Measurements from ENCODE around the gene ACTL7B. TPM values are rescaled to one million over a fixed set of nuclear protein-coding genes. Genes with fewer than 3 reads are reported as not detected.
"Not testable (repeated sequence)": the region's sequence is repeated elsewhere in the genome, so short reads cannot be mapped to it uniquely, and the experiment has no call there.

Gene ACTL7B
- polyA plus RNA-seq = under 1 TPM in 1 of 2 donors, not detected in 1; 0.02 TPM

DNA sequence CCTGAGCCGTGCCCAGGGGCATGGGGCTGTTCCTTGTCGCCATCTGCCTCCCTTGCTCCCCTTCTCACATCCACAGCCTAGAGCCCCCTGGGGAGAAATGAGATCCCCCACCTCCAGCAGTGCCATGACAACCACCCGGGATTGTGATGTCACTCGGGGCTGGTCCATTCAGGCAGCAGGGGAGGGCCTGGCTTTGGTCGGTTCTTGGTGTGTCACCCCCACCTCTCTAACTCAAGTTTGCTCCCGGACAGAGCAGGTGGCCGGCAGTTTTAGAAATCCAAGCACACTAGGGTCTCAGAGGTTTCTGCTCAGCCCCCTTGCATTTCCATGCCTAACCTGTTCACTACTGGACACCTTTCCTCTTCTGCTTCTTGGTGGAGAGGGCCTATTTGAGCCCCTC, at the start of gene ACTL7B:
TSS of gene ACTL7B (minus strand) at position 99 of the 400 bp plus-strand sequence. CDS start at position 43, 56 bp downstream.
- H3K9me3 ChIP-seq (ENCODE audit: control insufficient read depth in 2 of 2, insufficient read depth in 1 of 2, low read depth in 1 of 2, low read length in 1 of 2) = peaks cover 0 to 3% of the 10 kb centered on the region in 2 donors
- 86 to 87% methylated on average over 7 of the region's 7 CpGs for WGBS, 2 donors
- H3K36me3 ChIP-seq (ENCODE audit: control insufficient read depth in 2 of 2, insufficient read depth in 2 of 2, low read length in 1 of 2) = no peaks in the 10 kb centered on the region
- no peaks in the 10 kb centered on the region for H3K27me3 ChIP-seq (ENCODE audit: control insufficient read depth in 1 of 2, insufficient read depth in 2 of 2, low read length in 2 of 2)
- H3K27ac ChIP-seq (ENCODE audit: low read depth in 2 of 2, low read length in 1 of 2) = no peak within 1 kb of the TSS
- no peak within 1 kb of the TSS for H3K4me3 ChIP-seq (ENCODE audit: low read depth in 1 of 2, low read length in 2 of 2)
- peaks cover 0 to 7% of the 10 kb centered on the region in 2 donors for H3K4me1 ChIP-seq (ENCODE audit: control insufficient read depth in 2 of 2, insufficient read depth in 2 of 2, low read length in 1 of 2)

DNA sequence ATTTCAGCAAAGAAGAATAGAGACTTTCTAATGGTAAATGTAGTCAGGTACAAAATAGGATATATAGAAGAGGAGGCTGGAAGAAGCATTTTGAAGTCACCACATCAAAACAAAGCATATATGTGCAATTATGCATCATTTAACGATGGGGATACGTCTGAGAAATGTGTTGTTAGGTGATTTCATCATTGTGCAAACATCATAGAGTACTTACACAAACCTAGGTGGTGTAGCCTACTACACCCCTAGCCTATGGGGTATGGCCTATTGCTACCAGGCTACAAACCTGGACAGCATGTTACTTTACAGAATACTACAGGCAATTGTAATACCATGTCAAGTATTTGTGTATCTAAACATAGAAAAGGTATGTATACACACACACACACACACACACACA, 49.7 kb upstream of the ACTL7B start:
- no peaks in the 10 kb centered on the region for H3K9me3 ChIP-seq (ENCODE audit: control insufficient read depth in 2 of 2, insufficient read depth in 1 of 2, low read depth in 1 of 2, low read length in 1 of 2)
- WGBS, 2 donors = 78 to 87% methylated on average over 2 of the region's 2 CpGs
- H3K4me1 ChIP-seq (ENCODE audit: control insufficient read depth in 2 of 2, insufficient read depth in 2 of 2, low read length in 1 of 2) = no peaks in the 10 kb centered on the region
- no peak overlapping the region for H3K4me3 ChIP-seq (ENCODE audit: low read depth in 1 of 2, low read length in 2 of 2)
- H3K27ac ChIP-seq (ENCODE audit: low read depth in 2 of 2, low read length in 1 of 2) = no peak overlapping the region
- H3K36me3 ChIP-seq (ENCODE audit: control insufficient read depth in 2 of 2, insufficient read depth in 2 of 2, low read length in 1 of 2) = peaks cover 0 to 32% of the 10 kb centered on the region in 2 donors
- no peaks in the 10 kb centered on the region for H3K27me3 ChIP-seq (ENCODE audit: control insufficient read depth in 1 of 2, insufficient read depth in 2 of 2, low read length in 2 of 2)

- Histone ChIP-seq H3K36me3 (ENCODE audit: control insufficient read depth in 2 of 2, insufficient read depth in 2 of 2, low read length in 1 of 2) (peaks cover 0 to 32% of the 10 kb centered on the region in 2 donors), H3K27me3 (ENCODE audit: control insufficient read depth in 1 of 2, insufficient read depth in 2 of 2, low read length in 2 of 2) (no peaks in the 10 kb centered on the region), H3K27ac (ENCODE audit: low read depth in 2 of 2, low read length in 1 of 2) (no peak overlapping the region), H3K4me1 (ENCODE audit: control insufficient read depth in 2 of 2, insufficient read depth in 2 of 2, low read length in 1 of 2) (no peaks in the 10 kb centered on the region), H3K9me3 (ENCODE audit: control insufficient read depth in 2 of 2, insufficient read depth in 1 of 2, low read depth in 1 of 2, low read length in 1 of 2) (no peaks in the 10 kb centered on the region), H3K4me3 (ENCODE audit: low read depth in 1 of 2, low read length in 2 of 2) (no peak overlapping the region)
- 94 to 97% methylated on average over 3 of the region's 3 CpGs for WGBS, 2 donors
Measured at GRCh38 chr9:108904161-108904560, 48.4 kb upstream of the ACTL7B start.

DNA sequence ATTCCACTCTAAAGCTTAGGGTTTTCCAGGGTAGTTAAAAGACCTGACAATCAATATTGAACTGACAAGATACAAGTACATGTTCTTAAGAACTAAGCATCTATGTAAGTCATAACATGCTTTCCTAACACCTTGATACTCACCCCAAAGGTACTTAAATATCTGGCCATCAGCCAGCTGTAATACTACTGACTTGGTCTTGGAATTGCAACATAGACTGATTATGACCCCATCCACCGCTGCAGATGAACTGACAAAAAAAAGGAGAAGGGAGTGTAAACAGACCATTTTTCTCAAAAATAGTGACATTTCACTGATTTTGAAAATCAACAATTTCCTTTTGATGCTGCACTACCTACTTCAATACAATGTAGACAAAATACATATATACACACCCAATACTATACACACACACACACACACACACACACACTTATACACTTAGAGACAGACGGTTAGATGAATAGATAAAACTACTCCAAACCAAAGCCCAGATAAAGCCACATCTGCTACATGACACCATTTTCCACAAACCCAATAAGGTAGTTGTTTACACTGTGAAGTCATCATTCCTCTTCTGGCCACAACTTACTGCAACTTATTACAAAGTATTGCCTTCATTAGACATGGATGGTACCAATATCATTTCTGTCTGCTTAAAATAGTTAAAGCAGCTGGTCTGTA, 47.8 kb upstream of the ACTL7B start:
- Histone ChIP-seq H3K27me3 (ENCODE audit: control insufficient read depth in 1 of 2, insufficient read depth in 2 of 2, low read length in 2 of 2) (no peaks in the 10 kb centered on the region), H3K27ac (ENCODE audit: low read depth in 2 of 2, low read length in 1 of 2) (no peak overlapping the region), H3K9me3 (ENCODE audit: control insufficient read depth in 2 of 2, insufficient read depth in 1 of 2, low read depth in 1 of 2, low read length in 1 of 2) (no peaks in the 10 kb centered on the region), H3K4me1 (ENCODE audit: control insufficient read depth in 2 of 2, insufficient read depth in 2 of 2, low read length in 1 of 2) (no peaks in the 10 kb centered on the region), H3K4me3 (ENCODE audit: low read depth in 1 of 2, low read length in 2 of 2) (no peak overlapping the region), H3K36me3 (ENCODE audit: control insufficient read depth in 2 of 2, insufficient read depth in 2 of 2, low read length in 1 of 2) (peaks cover 0 to 29% of the 10 kb centered on the region in 2 donors)
- WGBS, 2 donors = 79 to 89% methylated on average over 2 of the region's 2 CpGs

DNA sequence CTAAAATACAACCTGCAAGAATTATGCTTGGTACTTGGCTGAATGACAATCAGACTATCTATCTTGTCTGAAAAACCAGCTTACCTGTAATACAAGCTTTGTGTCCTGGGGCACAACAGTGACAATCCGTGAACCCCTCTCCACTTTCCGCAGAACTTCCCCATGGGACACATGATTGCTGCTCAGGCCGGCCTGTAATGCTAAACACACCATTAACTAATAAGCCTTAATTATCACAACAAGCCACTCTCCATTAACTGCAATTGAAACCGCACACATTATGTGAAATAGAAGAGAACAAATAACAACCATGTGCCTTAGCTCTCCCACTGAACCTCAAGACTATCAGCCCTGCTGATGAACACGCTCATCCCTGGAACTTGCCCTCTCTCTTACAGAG, 44.4 kb upstream of the ACTL7B start:
- Histone ChIP-seq H3K4me1 (ENCODE audit: control insufficient read depth in 2 of 2, insufficient read depth in 2 of 2, low read length in 1 of 2) (no peaks in the 10 kb centered on the region), H3K4me3 (ENCODE audit: low read depth in 1 of 2, low read length in 2 of 2) (no peak overlapping the region), H3K36me3 (ENCODE audit: control insufficient read depth in 2 of 2, insufficient read depth in 2 of 2, low read length in 1 of 2) (peaks cover 13 to 20% of the 10 kb centered on the region in 2 donors), H3K27me3 (ENCODE audit: control insufficient read depth in 1 of 2, insufficient read depth in 2 of 2, low read length in 2 of 2) (no peaks in the 10 kb centered on the region), H3K9me3 (ENCODE audit: control insufficient read depth in 2 of 2, insufficient read depth in 1 of 2, low read depth in 1 of 2, low read length in 1 of 2) (peaks cover 0 to 2% of the 10 kb centered on the region in 2 donors), H3K27ac (ENCODE audit: low read depth in 2 of 2, low read length in 1 of 2) (no peak overlapping the region)
- WGBS, 2 donors = 89 to 94% methylated on average over 5 of the region's 5 CpGs

- 94 to 95% methylated on average over 8 of the region's 8 CpGs for WGBS, 2 donors
- not testable (repeated sequence) for H3K9me3 ChIP-seq (ENCODE audit: control insufficient read depth in 2 of 2, insufficient read depth in 1 of 2, low read depth in 1 of 2, low read length in 1 of 2); H3K4me3 ChIP-seq (ENCODE audit: low read depth in 1 of 2, low read length in 2 of 2); H3K27me3 ChIP-seq (ENCODE audit: control insufficient read depth in 1 of 2, insufficient read depth in 2 of 2, low read length in 2 of 2); H3K27ac ChIP-seq (ENCODE audit: low read depth in 2 of 2, low read length in 1 of 2); H3K4me1 ChIP-seq (ENCODE audit: control insufficient read depth in 2 of 2, insufficient read depth in 2 of 2, low read length in 1 of 2)
- peaks cover 20 to 23% of the 10 kb centered on the region in 2 donors for H3K36me3 ChIP-seq (ENCODE audit: control insufficient read depth in 2 of 2, insufficient read depth in 2 of 2, low read length in 1 of 2)
Measured at GRCh38 chr9:108899023-108899695, 43.4 kb upstream of the ACTL7B start.

- Histone ChIP-seq H3K4me1 (ENCODE audit: control insufficient read depth in 2 of 2, insufficient read depth in 2 of 2, low read length in 1 of 2) (no peaks in the 10 kb centered on the region), H3K4me3 (ENCODE audit: low read depth in 1 of 2, low read length in 2 of 2) (no peak overlapping the region), H3K27me3 (ENCODE audit: control insufficient read depth in 1 of 2, insufficient read depth in 2 of 2, low read length in 2 of 2) (no peaks in the 10 kb centered on the region), H3K27ac (ENCODE audit: low read depth in 2 of 2, low read length in 1 of 2) (no peak overlapping the region), H3K9me3 (ENCODE audit: control insufficient read depth in 2 of 2, insufficient read depth in 1 of 2, low read depth in 1 of 2, low read length in 1 of 2) (peaks cover 0 to 2% of the 10 kb centered on the region in 2 donors), H3K36me3 (ENCODE audit: control insufficient read depth in 2 of 2, insufficient read depth in 2 of 2, low read length in 1 of 2) (peaks cover 20 to 27% of the 10 kb centered on the region in 2 donors)
- 93 to 97% methylated on average over 2 of the region's 2 CpGs for WGBS, 2 donors
Measured at GRCh38 chr9:108897324-108898096, 41.7 kb upstream of the ACTL7B start.

GRCh38 chr9:108894225-108894997, 38.6 kb upstream of the ACTL7B start:
- H3K27ac ChIP-seq (ENCODE audit: low read depth in 2 of 2, low read length in 1 of 2) = no peak overlapping the region
- H3K4me3 ChIP-seq (ENCODE audit: low read depth in 1 of 2, low read length in 2 of 2) = no peak overlapping the region
- no peaks in the 10 kb centered on the region for H3K27me3 ChIP-seq (ENCODE audit: control insufficient read depth in 1 of 2, insufficient read depth in 2 of 2, low read length in 2 of 2)
- WGBS, 2 donors = 88% methylated on average over 4 of the region's 4 CpGs
- H3K36me3 ChIP-seq (ENCODE audit: control insufficient read depth in 2 of 2, insufficient read depth in 2 of 2, low read length in 1 of 2) = peaks cover 26 to 30% of the 10 kb centered on the region in 2 donors
- H3K9me3 ChIP-seq (ENCODE audit: control insufficient read depth in 2 of 2, insufficient read depth in 1 of 2, low read depth in 1 of 2, low read length in 1 of 2) = peaks cover 0 to 2% of the 10 kb centered on the region in 2 donors
- no peaks in the 10 kb centered on the region for H3K4me1 ChIP-seq (ENCODE audit: control insufficient read depth in 2 of 2, insufficient read depth in 2 of 2, low read length in 1 of 2)

DNA sequence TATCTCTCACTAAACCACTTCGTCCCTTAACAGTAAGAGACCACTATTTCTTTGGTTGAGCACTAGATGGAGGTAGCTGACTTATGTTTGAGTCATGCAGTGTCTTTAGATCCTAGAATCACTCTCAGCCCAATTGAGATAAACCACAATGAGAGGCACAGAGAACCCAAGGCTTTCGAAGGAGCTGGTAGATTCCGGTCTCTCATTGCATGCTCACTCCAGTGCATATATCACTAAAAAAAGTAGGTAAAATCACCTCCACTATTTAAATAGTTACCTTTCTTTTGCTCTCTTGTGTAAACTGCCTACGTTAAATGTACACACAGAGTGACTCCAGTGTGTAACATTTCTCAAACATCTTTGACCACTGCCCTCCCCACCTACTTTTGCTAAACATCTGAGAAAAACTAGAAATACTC, 33.9 kb upstream of the ACTL7B start:
- Histone ChIP-seq H3K36me3 (ENCODE audit: control insufficient read depth in 2 of 2, insufficient read depth in 2 of 2, low read length in 1 of 2) (peaks cover 8 to 20% of the 10 kb centered on the region in 2 donors), H3K27ac (ENCODE audit: low read depth in 2 of 2, low read length in 1 of 2) (no peak overlapping the region), H3K9me3 (ENCODE audit: control insufficient read depth in 2 of 2, insufficient read depth in 1 of 2, low read depth in 1 of 2, low read length in 1 of 2) (no peaks in the 10 kb centered on the region), H3K4me3 (ENCODE audit: low read depth in 1 of 2, low read length in 2 of 2) (no peak overlapping the region), H3K27me3 (ENCODE audit: control insufficient read depth in 1 of 2, insufficient read depth in 2 of 2, low read length in 2 of 2) (no peaks in the 10 kb centered on the region), H3K4me1 (ENCODE audit: control insufficient read depth in 2 of 2, insufficient read depth in 2 of 2, low read length in 1 of 2) (no peaks in the 10 kb centered on the region)
- 84 to 91% methylated on average over 4 of the region's 4 CpGs for WGBS, 2 donors

Data from esophagus (tissue), 2 donors.